ENCODE results near the gene MACF1.

The MACF1 gene

DNA sequence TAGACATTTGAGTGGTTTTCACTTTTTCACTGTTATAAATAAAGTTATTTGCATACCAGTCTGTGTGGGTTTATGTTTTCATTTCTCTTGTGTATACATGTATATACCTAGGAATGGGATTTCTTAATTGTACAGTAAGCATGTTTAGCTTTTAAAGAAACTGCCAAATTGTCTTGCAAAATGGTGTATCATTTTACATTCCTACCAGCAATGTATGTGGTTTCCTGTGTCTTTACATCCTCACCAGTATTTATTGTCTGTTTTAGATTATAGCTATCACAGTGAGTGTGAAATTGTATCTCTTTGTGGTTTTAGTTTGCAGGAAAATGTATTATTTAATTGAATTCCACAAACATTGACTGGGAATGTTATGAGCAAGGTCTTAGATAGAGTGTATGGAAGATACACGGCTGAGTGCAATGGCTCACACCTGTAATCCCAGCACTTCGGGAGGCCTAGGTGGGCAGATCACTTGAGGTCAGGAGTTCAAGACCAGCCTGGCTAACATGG lies 57.3 kb downstream of the MACF1 start:
- DNase-seq (ENCODE audit: low read depth in 1 of 2, low spot score in 1 of 2): no peak

- no peak for DNase-seq (ENCODE audit: low read depth in 1 of 2, low spot score in 1 of 2)
Measured at GRCh38 chr1:39262802-39263201, 58.3 kb downstream of the MACF1 start.

DNA sequence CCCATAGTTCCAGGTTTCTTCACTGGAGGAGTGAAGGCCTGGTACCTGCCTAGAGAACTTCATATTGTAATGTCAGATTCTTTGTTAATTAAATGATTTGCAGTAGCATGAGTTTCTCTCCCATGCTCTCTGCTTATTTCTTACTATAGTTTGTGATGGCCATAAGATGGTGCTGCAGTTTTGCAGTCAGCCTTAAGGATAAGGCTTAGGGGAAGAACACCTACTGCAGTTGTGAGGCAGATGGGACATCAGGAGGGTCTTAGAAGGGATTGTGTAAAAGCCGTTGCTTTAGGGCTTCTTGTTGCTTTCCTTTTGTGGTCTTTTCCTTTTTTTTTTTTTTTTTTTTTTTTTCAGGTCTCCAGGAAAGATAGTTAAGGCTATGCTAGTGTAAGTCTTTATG lies 61.8 kb downstream of the MACF1 start:
- no peak for DNase-seq (ENCODE audit: low read depth in 1 of 2, low spot score in 1 of 2)

- DNase-seq (ENCODE audit: low read depth in 1 of 2, low spot score in 1 of 2): no peak
Measured at GRCh38 chr1:39266792-39267191, 62.3 kb downstream of the MACF1 start.

- no peak for DNase-seq (ENCODE audit: low read depth in 1 of 2, low spot score in 1 of 2)
Measured at GRCh38 chr1:39268112-39268581, 63.7 kb downstream of the MACF1 start.

DNA sequence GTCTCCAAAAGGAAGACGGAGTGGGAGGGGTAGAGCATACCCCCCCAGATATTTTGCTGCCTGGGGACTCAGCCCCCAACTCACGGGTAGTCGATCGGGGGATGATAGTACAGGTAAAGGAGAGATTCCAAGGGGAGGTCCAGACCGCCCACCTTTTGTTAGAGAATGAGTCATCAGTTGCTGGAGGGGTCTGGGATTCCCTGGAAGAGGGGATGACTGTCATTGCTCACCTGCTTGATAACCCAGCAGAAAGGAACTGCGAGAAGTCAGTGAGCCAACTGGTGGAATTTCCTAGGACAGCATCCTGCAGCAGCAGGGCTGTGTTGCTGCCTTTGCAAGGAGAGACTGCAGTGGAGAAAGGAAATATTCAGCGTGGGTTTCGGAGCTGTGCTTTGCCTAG lies 64.4 kb downstream of the MACF1 start:
- no peak for DNase-seq (ENCODE audit: low read depth in 1 of 2, low spot score in 1 of 2)

GRCh38 chr1:39269349-39269748 lies 64.9 kb downstream of the MACF1 start:
- no peak for DNase-seq (ENCODE audit: low read depth in 1 of 2, low spot score in 1 of 2)

DNA sequence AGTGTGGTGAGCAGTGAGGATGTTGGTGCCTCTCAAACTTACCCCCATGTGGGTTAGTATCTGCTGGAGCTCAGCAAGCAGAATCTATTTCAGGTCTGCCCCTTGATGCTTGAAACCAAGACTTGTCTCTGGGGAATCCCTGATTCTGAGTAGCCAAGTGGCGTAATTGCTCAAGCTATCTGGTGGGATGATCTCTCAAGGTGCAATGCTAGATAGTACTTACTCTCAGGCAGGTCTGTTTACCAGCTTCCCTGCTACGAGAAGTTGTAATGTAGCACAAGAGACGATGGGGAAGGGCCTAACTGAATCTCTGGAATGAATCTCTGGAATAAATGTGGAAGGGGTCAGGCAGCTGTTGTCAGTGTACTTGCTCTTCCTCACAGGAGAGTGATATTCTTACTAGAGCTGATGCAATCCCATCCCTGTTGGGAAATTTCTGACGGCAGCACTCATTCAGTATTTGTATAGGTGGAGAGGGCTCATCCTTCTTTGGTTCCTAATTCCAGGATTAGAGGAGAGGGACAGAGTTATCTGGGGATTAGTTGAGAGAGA lies 65.4 kb downstream of the MACF1 start:
- DNase-seq (ENCODE audit: low read depth in 1 of 2, low spot score in 1 of 2): no peak

DNA sequence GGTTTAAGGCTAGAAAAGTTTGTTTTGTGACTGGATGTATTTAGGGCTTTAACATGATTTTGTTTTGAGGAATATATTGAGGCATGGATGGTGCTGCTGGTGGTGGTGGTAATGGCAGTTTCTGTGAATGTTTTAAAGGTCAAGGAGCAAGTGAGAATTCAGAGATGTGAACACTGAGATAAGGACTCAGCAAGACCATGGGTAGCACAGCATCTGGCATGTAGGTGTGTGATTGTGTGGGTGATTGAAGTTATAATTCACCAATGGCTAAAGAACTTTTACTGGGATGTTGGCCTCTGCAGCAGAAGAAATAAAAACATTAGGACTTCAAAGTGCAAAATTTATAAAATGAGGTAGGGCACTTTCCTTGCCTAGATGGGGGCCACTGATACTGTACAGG lies 65.9 kb downstream of the MACF1 start:
- DNase-seq (ENCODE audit: low read depth in 1 of 2, low spot score in 1 of 2): no peak

GRCh38 chr1:39272027-39272797 lies 67.7 kb downstream of the MACF1 start:
- no peak for DNase-seq (ENCODE audit: low read depth in 1 of 2, low spot score in 1 of 2)

GRCh38 chr1:39272798-39273469 lies 68.4 kb downstream of the MACF1 start:
- DNase-seq (ENCODE audit: low read depth in 1 of 2, low spot score in 1 of 2): no peak

GRCh38 chr1:39275836-39276507 lies 71.5 kb downstream of the MACF1 start:
- no peak for DNase-seq (ENCODE audit: low read depth in 1 of 2, low spot score in 1 of 2)

- DNase-seq (ENCODE audit: low read depth in 1 of 2, low spot score in 1 of 2): no peak
Measured at GRCh38 chr1:39277879-39278278, 73.4 kb downstream of the MACF1 start.

- DNase-seq (ENCODE audit: low read depth in 1 of 2, low spot score in 1 of 2): no peak
Measured at GRCh38 chr1:39282537-39283216, 78.2 kb downstream of the MACF1 start.

- no peak for DNase-seq (ENCODE audit: low read depth in 1 of 2, low spot score in 1 of 2)
Measured at GRCh38 chr1:39283858-39284257, 79.4 kb downstream of the MACF1 start.

GRCh38 chr1:39287541-39287940 lies 83.0 kb downstream of the MACF1 start:
- no peak for DNase-seq (ENCODE audit: low read depth in 1 of 2, low spot score in 1 of 2)

DNA sequence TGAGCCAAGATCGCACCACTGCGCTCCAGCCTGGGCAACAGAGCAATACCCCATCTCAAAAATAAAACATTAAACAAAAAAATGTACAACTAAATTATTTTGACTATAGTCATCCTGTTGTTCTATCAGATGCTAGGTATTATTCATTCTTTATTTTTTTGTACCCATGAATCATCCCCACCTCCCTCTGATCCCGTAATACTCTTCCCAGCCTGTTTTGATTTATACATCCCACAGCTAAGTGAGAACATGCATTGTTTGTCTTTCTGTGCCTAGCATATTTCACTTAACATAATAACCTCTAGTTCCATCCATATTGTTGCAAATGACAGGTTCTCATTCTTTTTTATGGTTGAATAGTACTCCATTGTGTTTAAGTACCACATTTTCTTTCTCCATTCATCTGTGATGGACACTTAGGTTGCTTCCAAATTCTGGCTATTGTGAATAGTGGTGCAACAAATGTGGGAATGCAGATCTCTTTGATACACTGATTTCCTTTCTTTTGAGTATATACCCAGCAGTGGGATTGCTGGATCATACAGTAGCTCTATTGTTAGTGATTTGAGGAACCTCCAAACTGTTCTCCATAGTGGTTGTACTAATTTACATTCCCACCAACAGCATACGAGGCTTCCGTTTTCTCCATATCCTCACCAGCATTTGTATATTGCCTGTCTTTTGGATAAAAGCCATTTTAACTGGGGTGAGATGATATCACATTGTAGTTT lies 84.4 kb downstream of the MACF1 start:
- no peak for DNase-seq (ENCODE audit: low read depth in 1 of 2, low spot score in 1 of 2)

GRCh38 chr1:39292401-39292800 lies 87.9 kb downstream of the MACF1 start:
- no peak for DNase-seq (ENCODE audit: low read depth in 1 of 2, low spot score in 1 of 2)

- DNase-seq (ENCODE audit: low read depth in 1 of 2, low spot score in 1 of 2): no peak
Measured at GRCh38 chr1:39293375-39294070, 89.0 kb downstream of the MACF1 start.

GRCh38 chr1:39294531-39294930 lies 90.0 kb downstream of the MACF1 start:
- DNase-seq (ENCODE audit: low read depth in 1 of 2, low spot score in 1 of 2): no peak
